H9 (cell line): ENCODE measurements around the gene ARHGEF39. TPM values are rescaled to one million over a fixed set of nuclear protein-coding genes. Genes with fewer than 3 reads are reported as not detected.
A peak's percentile ranks its signal among the peaks of the same experiment; 100 is the strongest.

Experiments used
- DNase-seq: peaks from one replicate; pipeline ENCODE4 v3.0.0-alpha.2; 2017
- H2AFZ ChIP-seq: one replicate; pipeline ENCODE4 v1.6.1; 2013; ENCODE audit warnings: mild to moderate bottlenecking, low read length, control low read depth, moderate library complexity
- H2AK5ac ChIP-seq: 2 replicates; pipeline ENCODE4 v1.6.1; 2013; ENCODE audit warnings: low read length, control low read depth, mixed read lengths; ENCODE audit not compliant: insufficient read length
- H2BK120ac ChIP-seq: one replicate; pipeline ENCODE4 v1.6.1; 2013; ENCODE audit warnings: low read depth, mild to moderate bottlenecking, low read length, control low read depth, inconsistent platforms; ENCODE audit not compliant: poor library complexity, severe bottlenecking
- H2BK12ac ChIP-seq: 2 replicates; pipeline ENCODE4 v1.6.1; 2013; ENCODE audit warnings: low read length, control low read depth, mixed read lengths, low read depth; ENCODE audit not compliant: insufficient read length
- H2BK15ac ChIP-seq: 2 replicates; pipeline ENCODE4 v1.6.1; 2013; ENCODE audit warnings: low read depth, low read length, control low read depth
- H2BK20ac ChIP-seq: one replicate; pipeline ENCODE4 v1.6.1; 2013; ENCODE audit warnings: low read depth, mild to moderate bottlenecking, low read length, control low read depth, inconsistent platforms; ENCODE audit not compliant: poor library complexity, severe bottlenecking
- H2BK5ac ChIP-seq: 2 replicates; pipeline ENCODE4 v1.6.1; 2013; ENCODE audit warnings: low read length, control low read depth, mixed read lengths; ENCODE audit not compliant: insufficient read length
- H3K14ac ChIP-seq: 2 replicates; pipeline ENCODE4 v1.6.1; 2013; ENCODE audit warnings: low read length, control low read depth; ENCODE audit not compliant: insufficient read depth
- H3K18ac ChIP-seq: 2 replicates; pipeline ENCODE4 v1.6.1; 2013; ENCODE audit warnings: low read depth, mild to moderate bottlenecking, mixed read lengths, low read length, control low read depth; ENCODE audit not compliant: insufficient read length
- H3K23ac ChIP-seq: 2 replicates; pipeline ENCODE4 v1.6.1; 2013; ENCODE audit warnings: low read length, control low read depth, mixed read lengths, low read depth; ENCODE audit not compliant: insufficient read length
- H3K23me2 ChIP-seq: 2 replicates; pipeline ENCODE4 v1.6.1; 2013; ENCODE audit warnings: low read depth, mild to moderate bottlenecking, mixed read lengths, low read length, control low read depth; ENCODE audit not compliant: insufficient read length, poor library complexity, severe bottlenecking
- H3K27ac ChIP-seq: 2 replicates; pipeline ENCODE4 v1.5.1; 2013; ENCODE audit warnings: low read length, control low read depth, mixed read lengths, low read depth; ENCODE audit not compliant: insufficient read length
- H3K27me3 ChIP-seq: 2 replicates; pipeline ENCODE4 v1.6.1; 2013; ENCODE audit warnings: low read length, control low read depth, inconsistent platforms; ENCODE audit not compliant: insufficient read depth
- H3K4ac ChIP-seq: 2 replicates; pipeline ENCODE4 v1.6.1; 2013; ENCODE audit warnings: low read depth, mild to moderate bottlenecking, control low read depth, inconsistent platforms, low read length, moderate library complexity
- H3K4me1 ChIP-seq: 2 replicates; pipeline ENCODE4 v1.6.1; 2013; ENCODE audit warnings: low read length, control low read depth, inconsistent platforms; ENCODE audit not compliant: insufficient read depth
- H3K4me2 ChIP-seq: 2 replicates; pipeline ENCODE4 v1.6.1; 2013; ENCODE audit warnings: low read length, control low read depth, mixed read lengths; ENCODE audit not compliant: insufficient read length, insufficient read depth
- H3K56ac ChIP-seq: 2 replicates; pipeline ENCODE4 v1.6.1; 2013; ENCODE audit warnings: low read depth, mild to moderate bottlenecking, mixed read lengths, low read length, control low read depth; ENCODE audit not compliant: insufficient read length
- H3K79me1 ChIP-seq: 2 replicates; pipeline ENCODE4 v1.6.1; 2013; ENCODE audit warnings: low read depth, mild to moderate bottlenecking, moderate library complexity, low read length, control low read depth, inconsistent platforms; ENCODE audit not compliant: insufficient read depth, poor library complexity, severe bottlenecking
- H3K79me2 ChIP-seq: 2 replicates; pipeline ENCODE4 v1.6.1; 2013; ENCODE audit warnings: low read length, control low read depth, inconsistent platforms; ENCODE audit not compliant: insufficient read depth
- H3K9ac ChIP-seq: 2 replicates; pipeline ENCODE4 v1.6.1; 2013; ENCODE audit warnings: low read length, control low read depth, mixed read lengths; ENCODE audit not compliant: insufficient read length; ENCODE audit errors: extremely low read depth
- H3K9me3 ChIP-seq: one replicate; pipeline ENCODE4 v1.6.1; 2013; ENCODE audit warnings: low read depth, low read length, inconsistent platforms; ENCODE audit not compliant: control insufficient read depth
- H3T11ph ChIP-seq: one replicate; pipeline ENCODE4 v1.6.1; 2013; ENCODE audit warnings: mild to moderate bottlenecking, low read length, control low read depth, inconsistent platforms
- H4K20me1 ChIP-seq: one replicate; pipeline ENCODE4 v1.6.1; 2013; ENCODE audit not compliant: control insufficient read depth, insufficient read length, insufficient read depth
- H4K5ac ChIP-seq: 2 replicates; pipeline ENCODE4 v1.6.1; 2013; ENCODE audit warnings: low read depth, mild to moderate bottlenecking, mixed read lengths, low read length, control low read depth; ENCODE audit not compliant: insufficient read length
- H4K8ac ChIP-seq: replicated peaks from 2 replicates; pipeline ENCODE4 v1.6.1; 2013; ENCODE audit warnings: low read length, control low read depth, mixed read lengths, low read depth; ENCODE audit not compliant: insufficient read length
- H4K91ac ChIP-seq: 2 replicates; pipeline ENCODE4 v1.6.1; 2013; ENCODE audit warnings: low read depth, mild to moderate bottlenecking, moderate library complexity, mixed read lengths, low read length, control low read depth; ENCODE audit not compliant: insufficient read length
- H3K27ac Mint-ChIP-seq, 3 experiments: 2 replicates in 2 of 3; 3 replicates in 1 of 3; pipeline ENCODE4 v1.8.0; 2020 to 2021; ENCODE audit warnings: mixed read lengths in 3 of 3, mild to moderate bottlenecking in 1 of 3, moderate library complexity in 1 of 3
- H3K27me3 Mint-ChIP-seq: 2 replicates; pipeline ENCODE4 v1.8.0; 2021; ENCODE audit warnings: low read depth, mild to moderate bottlenecking, moderate library complexity, mixed read lengths
- H3K36me3 Mint-ChIP-seq, 3 experiments: 2 replicates in 2 of 3; 3 replicates in 1 of 3; pipeline ENCODE4 v1.8.0; 2020 to 2021; ENCODE audit warnings: low read depth in 3 of 3, mixed read lengths in 3 of 3; ENCODE audit not compliant: insufficient read depth in 1 of 3
- H3K4me1 Mint-ChIP-seq, 2 experiments: 2 replicates each; pipeline ENCODE4 v1.8.0; 2020; ENCODE audit warnings: mixed read lengths in 2 of 2
- H3K4me3 Mint-ChIP-seq, 2 experiments: 2 replicates in 1 of 2; 3 replicates in 1 of 2; pipeline ENCODE4 v1.8.0; 2020 to 2021; ENCODE audit warnings: mild to moderate bottlenecking in 2 of 2, mixed read lengths in 2 of 2, moderate library complexity in 1 of 2
- H3K9me3 Mint-ChIP-seq, 2 experiments: 2 replicates in 1 of 2; 3 replicates in 1 of 2; pipeline ENCODE4 v1.8.0; 2020; ENCODE audit warnings: mild to moderate bottlenecking in 2 of 2, mixed read lengths in 2 of 2, moderate library complexity in 1 of 2
- WGBS: extraction: QIAGEN DNeasy Blood & Tissue Kit; methylation state at CpG from one replicate; pipeline ENCODE4 v1.1.7; 2013; ENCODE audit warnings: missing lambda C conversion rate, low lambda C conversion rate, mixed read lengths; ENCODE audit not compliant: insufficient read length; ENCODE audit errors: extremely low coverage; 5-methylcytosine and 5-hydroxymethylcytosine counted together
- total RNA-seq: library from RNA; stranded (reverse); gene quantifications from 2 replicates; pipeline ENCODE4 v1.2.1, GENCODE V29; 2021
- TF ChIP-seq, protein P1 (sequence below): fragments of 200-600 bp; sonication (generic); conservative IDR thresholded peaks from 3 replicates; pipeline ENCODE4 v1.8.0; 2021; ENCODE audit warnings: antibody characterized with exemption, mild to moderate bottlenecking

Gene ARHGEF39
- total RNA-seq, 1 experiment from 2014 or later, result 24.4 TPM

GRCh38 chr9:35658137-35658967 lies 6.6 kb downstream of the ARHGEF39 start, which contains the start of gene CCDC107:
CCDC107 (plus strand) TSS chr9:35658292; CDS start chr9:35658380, 88 bp downstream.
- Histone ChIP-seq H3K4me1 (peaks cover 3% of the 10 kb centered on the region; the same call in 1 of the 2 replicates), H2AK5ac (no peak within 1 kb of the TSS), H3T11ph (peak within 1 kb of the TSS; percentile 57), H3K4me2 (peak within 1 kb of the TSS; percentile 76), H3K56ac (no peak within 1 kb of the TSS), H3K79me1 (no peaks in the 10 kb centered on the region), H2BK15ac (no peak within 1 kb of the TSS), H2AFZ (no peak within 1 kb of the TSS), H2BK20ac (no peak within 1 kb of the TSS), H3K79me2 (no peaks in the 10 kb centered on the region), H2BK120ac (no peak within 1 kb of the TSS), H3K9me3 (no peaks in the 10 kb centered on the region), H4K91ac (no peak within 1 kb of the TSS), H4K8ac (no peak within 1 kb of the TSS), H3K27ac (peak within 1 kb of the TSS; percentile 50), H3K23ac (no peak within 1 kb of the TSS), H3K18ac (peak within 1 kb of the TSS; percentile 69), H3K27me3 (no peaks in the 10 kb centered on the region), H3K14ac (peak within 1 kb of the TSS; percentile 77; the same call in 1 of the 2 replicates), H3K23me2 (peaks cover 11% of the 10 kb centered on the region), H2BK5ac (no peak within 1 kb of the TSS), H3K9ac (peak within 1 kb of the TSS; percentile 74), H2BK12ac (no peak within 1 kb of the TSS), H4K5ac (no peak within 1 kb of the TSS), H3K4ac (no peak within 1 kb of the TSS; the same call in 1 of the 2 replicates), H4K20me1 (no peaks in the 10 kb centered on the region)
- no CpG with 5 or more reads among the region's 67 CpGs for WGBS
- peaks cover 28 to 37% (median 37%) of the 10 kb centered on the region in 3 experiments for H3K36me3 Mint-ChIP-seq
- peak within 1 kb of the TSS; percentile 98 to 100 (median 99) for H3K27ac Mint-ChIP-seq
- TF ChIP-seq, protein P1, sequence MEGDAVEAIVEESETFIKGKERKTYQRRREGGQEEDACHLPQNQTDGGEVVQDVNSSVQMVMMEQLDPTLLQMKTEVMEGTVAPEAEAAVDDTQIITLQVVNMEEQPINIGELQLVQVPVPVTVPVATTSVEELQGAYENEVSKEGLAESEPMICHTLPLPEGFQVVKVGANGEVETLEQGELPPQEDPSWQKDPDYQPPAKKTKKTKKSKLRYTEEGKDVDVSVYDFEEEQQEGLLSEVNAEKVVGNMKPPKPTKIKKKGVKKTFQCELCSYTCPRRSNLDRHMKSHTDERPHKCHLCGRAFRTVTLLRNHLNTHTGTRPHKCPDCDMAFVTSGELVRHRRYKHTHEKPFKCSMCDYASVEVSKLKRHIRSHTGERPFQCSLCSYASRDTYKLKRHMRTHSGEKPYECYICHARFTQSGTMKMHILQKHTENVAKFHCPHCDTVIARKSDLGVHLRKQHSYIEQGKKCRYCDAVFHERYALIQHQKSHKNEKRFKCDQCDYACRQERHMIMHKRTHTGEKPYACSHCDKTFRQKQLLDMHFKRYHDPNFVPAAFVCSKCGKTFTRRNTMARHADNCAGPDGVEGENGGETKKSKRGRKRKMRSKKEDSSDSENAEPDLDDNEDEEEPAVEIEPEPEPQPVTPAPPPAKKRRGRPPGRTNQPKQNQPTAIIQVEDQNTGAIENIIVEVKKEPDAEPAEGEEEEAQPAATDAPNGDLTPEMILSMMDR, result peak; percentile 90
- H3K27me3 Mint-ChIP-seq, result peaks cover 18% of the 10 kb centered on the region
- peaks cover 2 to 3% of the 10 kb centered on the region in 2 experiments; a peak in 3 of 5 replicates for H3K9me3 Mint-ChIP-seq
- peak within 1 kb of the TSS; percentile 83 to 85 for H3K4me3 Mint-ChIP-seq
- peak; percentile 79 for DNase-seq
- peaks cover 24 to 27% of the 10 kb centered on the region in 2 experiments for H3K4me1 Mint-ChIP-seq
